IMR-90 (cell line): Measurements from ENCODE around the gene BPIFA1. TPM values are rescaled to one million over a fixed set of nuclear protein-coding genes. Genes with fewer than 3 reads are reported as not detected.

ENCODE experiments used
- ATAC-seq: fragments of 200-7000 bp; cut with Tn5 transposase; 2 replicates; pipeline ENCODE4 v1.9.1; 2020; ENCODE audit warnings: low read depth, mild to moderate bottlenecking, moderate library complexity
- Bru-seq: library from RNA; stranded (reverse); fragments of 400-500 nt; gene quantifications from one replicate; lab custom pipeline; 2021; lab: Mats Ljungman, UMichigan
- BruChase-seq, 2 experiments: library from RNA; stranded (reverse); fragments of 400-500 nt; gene quantifications; one replicate each; lab custom pipeline; 2021; lab: Mats Ljungman, UMichigan
- BruUV-seq: library from RNA; stranded (reverse); fragments of 400-500 nt; replicated peaks from 2 replicates; lab custom pipeline; 2021; lab: Mats Ljungman, UMichigan
- CTCF ChIA-PET: fragments of 300-600 bp; formaldehyde crosslinking; extraction: SDS; loops from one replicate; lab custom pipeline; 2021; ENCODE audit warnings: antibody characterized with exemption; lab: Yijun Ruan, JAX
- POLR2A ChIA-PET: fragments of 300-600 bp; sonication (Branson Sonifier 250); formaldehyde crosslinking; loops from one replicate; lab custom pipeline; 2022; ENCODE audit warnings: antibody characterized with exemption; ENCODE audit not compliant: unreplicated experiment; lab: Charles Lee
- DNase-seq: peaks from one replicate; pipeline ENCODE4 v3.0.0; 2013
- H2AFZ ChIP-seq: replicated peaks from 2 replicates; pipeline ENCODE3; 2013; ENCODE audit warnings: low read length, mild to moderate bottlenecking; ENCODE audit not compliant: poor library complexity
- H2AK5ac ChIP-seq: 2 replicates; pipeline ENCODE4 v1.6.1; 2013; ENCODE audit warnings: low read depth, low read length, inconsistent platforms
- H2AK9ac ChIP-seq: replicated peaks from 2 replicates; pipeline ENCODE3; 2013; ENCODE audit warnings: mild to moderate bottlenecking, low read depth, low read length, moderate library complexity; ENCODE audit not compliant: poor library complexity
- H2BK120ac ChIP-seq: 2 replicates; pipeline ENCODE4 v1.6.1; 2013; ENCODE audit warnings: low read depth, low read length, inconsistent platforms
- H2BK15ac ChIP-seq: 3 replicates; pipeline ENCODE4 v1.6.1; 2013; ENCODE audit warnings: low read depth, low read length, inconsistent platforms
- H2BK20ac ChIP-seq: 2 replicates; pipeline ENCODE4 v1.6.1; 2013; ENCODE audit warnings: low read depth, mild to moderate bottlenecking, inconsistent platforms, low read length, moderate library complexity
- H2BK5ac ChIP-seq: 2 replicates; pipeline ENCODE4 v1.6.1; 2013; ENCODE audit warnings: mild to moderate bottlenecking, low read depth, low read length, inconsistent platforms; ENCODE audit not compliant: poor library complexity, severe bottlenecking
- H3K14ac ChIP-seq: replicated peaks from 2 replicates; pipeline ENCODE4 v1.6.1; 2013; ENCODE audit warnings: low read depth, low read length, inconsistent platforms
- H3K18ac ChIP-seq: 2 replicates; pipeline ENCODE4 v1.6.1; 2013; ENCODE audit warnings: low read depth, low read length, control low read depth
- H3K23ac ChIP-seq: 2 replicates; pipeline ENCODE4 v1.6.1; 2013; ENCODE audit warnings: low read depth, low read length, inconsistent platforms
- H3K27ac ChIP-seq: 2 replicates; pipeline ENCODE4 v1.5.1; 2013; ENCODE audit warnings: mild to moderate bottlenecking, control low read depth, low read length; ENCODE audit not compliant: insufficient read depth
- H3K27me3 ChIP-seq: 2 replicates; pipeline ENCODE4 v1.6.1; 2013; ENCODE audit warnings: low read length; ENCODE audit not compliant: control insufficient read depth, insufficient read depth
- H3K36me3 ChIP-seq: 2 replicates; pipeline ENCODE4 v1.6.1; 2013; ENCODE audit warnings: low read length, mixed read lengths; ENCODE audit not compliant: control insufficient read depth, insufficient read depth
- H3K4ac ChIP-seq: 2 replicates; pipeline ENCODE4 v1.6.1; 2013; ENCODE audit warnings: low read depth, low read length, inconsistent platforms
- H3K4me1 ChIP-seq: 2 replicates; pipeline ENCODE4 v1.6.1; 2013; ENCODE audit warnings: low read length, mixed read lengths; ENCODE audit not compliant: control insufficient read depth, insufficient read depth
- H3K4me2 ChIP-seq: 2 replicates; pipeline ENCODE4 v1.6.1; 2013; ENCODE audit warnings: low read depth, mild to moderate bottlenecking, control low read depth, low read length, moderate library complexity
- H3K4me3 ChIP-seq: 2 replicates; pipeline ENCODE4 v1.5.1; 2013; ENCODE audit warnings: low read depth, mild to moderate bottlenecking, control low read depth, low read length, moderate library complexity; ENCODE audit not compliant: insufficient read depth
- H3K56ac ChIP-seq: 2 replicates; pipeline ENCODE4 v1.6.1; 2013; ENCODE audit warnings: low read length, inconsistent platforms; ENCODE audit not compliant: insufficient read depth; ENCODE audit errors: extremely low read depth
- H3K79me1 ChIP-seq, 2 experiments: 2 replicates each; pipeline ENCODE4 v1.6.1; 2013; ENCODE audit warnings: low read length in 2 of 2, inconsistent platforms in 1 of 2, low read depth in 1 of 2
- H3K9ac ChIP-seq: 2 replicates; pipeline ENCODE4 v1.6.1; 2013; ENCODE audit warnings: low read depth, low read length, control low read depth
- H3K9me1 ChIP-seq: 2 replicates; pipeline ENCODE4 v1.6.1; 2013; ENCODE audit warnings: low read length, inconsistent platforms; ENCODE audit not compliant: insufficient read depth
- H3K9me3 ChIP-seq: 2 replicates; pipeline ENCODE4 v1.6.1; 2013; ENCODE audit warnings: low read length; ENCODE audit not compliant: control insufficient read depth, insufficient read depth
- H4K20me1 ChIP-seq: 2 replicates; pipeline ENCODE4 v1.6.1; 2013; ENCODE audit warnings: low read length, inconsistent platforms; ENCODE audit not compliant: insufficient read depth
- H4K5ac ChIP-seq: 2 replicates; pipeline ENCODE4 v1.6.1; 2013; ENCODE audit warnings: mild to moderate bottlenecking, low read depth, low read length, control low read depth
- H4K8ac ChIP-seq, 2 experiments: 2 replicates each; pipeline ENCODE4 v1.6.1; 2013; ENCODE audit warnings: low read depth in 2 of 2, low read length in 2 of 2, control low read depth in 1 of 2, inconsistent platforms in 1 of 2
- H4K91ac ChIP-seq: 2 replicates; pipeline ENCODE4 v1.6.1; 2013; ENCODE audit warnings: low read depth, low read length, inconsistent platforms; ENCODE audit not compliant: insufficient read depth
- BHLHE40 ChIP-seq: fragments of 150-350 bp; IDR thresholded peaks from 2 replicates; pipeline ENCODE4 v1.6.1; 2016; ENCODE audit warnings: mild to moderate bottlenecking, low read depth, low read length
- CEBPB ChIP-seq: IDR thresholded peaks from 2 replicates; pipeline ENCODE4 v1.6.1; 2012; ENCODE audit warnings: low read depth, low read length, improper control_type of control experiment
- CTCF ChIP-seq: conservative IDR thresholded peaks from 2 replicates; pipeline ENCODE4 v1.5.1; 2012; ENCODE audit warnings: mild to moderate bottlenecking, low read depth, low read length, improper control_type of control experiment
- ELK1 ChIP-seq: fragments of 150-350 bp; IDR thresholded peaks from 2 replicates; pipeline ENCODE4 v1.6.1; 2016; ENCODE audit warnings: low read depth, mild to moderate bottlenecking, low read length, moderate library complexity, borderline replicate concordance
- MXI1 ChIP-seq: IDR thresholded peaks from 2 replicates; pipeline ENCODE4 v1.6.1; 2012; ENCODE audit warnings: low read depth, mild to moderate bottlenecking, low read length, moderate library complexity, borderline replicate concordance
- RFX5 ChIP-seq: IDR thresholded peaks from 2 replicates; pipeline ENCODE4 v1.8.0; 2012; ENCODE audit warnings: low read depth, mild to moderate bottlenecking, low read length, moderate library complexity
- WGBS, 2 experiments: methylation state at CpG; one replicate each; pipeline versions ENCODE4 v1.1.5 to v1.1.7; 2013; ENCODE audit warnings: missing lambda C conversion rate in 2 of 2; ENCODE audit not compliant: insufficient read length in 1 of 2; ENCODE audit errors: extremely low coverage in 2 of 2; 5-methylcytosine and 5-hydroxymethylcytosine counted together
- dilution Hi-C: fragments of 300-500 bp; cut with HindIII; formaldehyde crosslinking; loops from one replicate; pipeline ENCODE4 v1.14.3; 2018; ENCODE audit warnings: low sequenced_read_pairs; ENCODE audit not compliant: unreplicated experiment
- in situ Hi-C: fragments of 300-500 bp; cut with MboI; formaldehyde crosslinking; loops from 3 replicates; pipeline ENCODE4 v1.14.3; 2019; ENCODE audit warnings: low sequenced_read_pairs, inconsistent platforms, mixed read lengths
- intact Hi-C: fragments of 100-400 bp; cut with micrococcal nuclease; formaldehyde crosslinking; loops from 2 replicates; pipeline ENCODE4 v1.10.0; 2022
- long read RNA-seq: library from polyadenylated mRNA; unstranded; transcript quantifications from one replicate; pipeline ENCODE4 v2.0.0, GENCODE V29; 2021; ENCODE audit not compliant: unreplicated experiment
- polyA plus RNA-seq, 3 experiments: library from polyadenylated mRNA; depleted of rRNA; stranded (reverse); fragments of >200 nt; gene quantifications; 2 replicates each; pipeline ENCODE4 v1.2.3, GENCODE V29; 2012; ENCODE audit warnings: low replicate concordance in 1 of 3
- total RNA-seq: library from RNA; depleted of rRNA; stranded (reverse); fragments of >200 nt; gene quantifications from 2 replicates; pipeline ENCODE4 v1.2.3, GENCODE V29; 2012; rRNA removed
- TF ChIP-seq, protein P1 (sequence below): fragments of 150-350 bp; IDR thresholded peaks from 2 replicates; pipeline ENCODE4 v1.6.1; 2017; ENCODE audit warnings: mild to moderate bottlenecking, antibody characterized with exemption, low read length, low read depth

BPIFA1 gene
- total RNA-seq (not detected in 2 replicates), polyA plus RNA-seq (2012; rRNA removed) (not detected in 2 replicates), Bru-seq, nascent RNA (not detected), BruChase-seq, experiment 1, labeled RNA remaining after a 6-hour chase (not detected), BruChase-seq, experiment 2, labeled RNA remaining after a 2-hour chase (not detected)
- not detected in 2 replicates for polyA plus RNA-seq (2012; cell fraction: cytosol; rRNA removed)
- polyA plus RNA-seq (2012; cell fraction: nucleus; rRNA removed; ENCODE audit: low replicate concordance) = not detected in 2 replicates
- long read RNA-seq = 0 reads

DNA sequence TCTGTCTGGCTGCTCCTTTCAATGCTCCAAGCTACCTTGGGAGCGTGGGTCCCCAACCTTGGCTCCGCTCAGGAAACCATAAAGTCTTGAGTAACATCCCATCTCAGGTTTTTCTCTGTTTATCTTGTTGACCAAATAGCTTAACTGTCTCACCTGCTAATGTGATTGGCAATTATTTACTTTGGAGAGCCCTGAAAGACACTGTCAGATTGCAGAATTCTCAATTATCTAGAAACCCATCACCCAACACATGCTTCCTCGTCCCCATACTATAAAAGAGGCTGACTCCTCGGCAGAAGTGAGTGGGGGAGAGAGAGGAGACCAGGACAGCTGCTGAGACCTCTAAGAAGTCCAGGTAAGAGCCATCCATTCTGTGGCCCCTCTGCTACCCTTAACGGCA, at the start of gene BPIFA1:
BPIFA1 (plus strand) TSS at position 301 of the 400 bp plus-strand sequence. CDS start 1,716 bp downstream, outside the sequence.
- ATAC-seq (no peak), DNase-seq (no peak)
- H3K4me3 ChIP-seq = no peak within 1 kb of the TSS
- H3K27ac ChIP-seq = no peak within 1 kb of the TSS
- H2BK5ac ChIP-seq = no peak within 1 kb of the TSS
- dilution Hi-C loops (no loop called here), in situ Hi-C loops (no loop called here), intact Hi-C loops (no loop called here)
- H2AK5ac ChIP-seq = no peak within 1 kb of the TSS
- WGBS, 2 experiments = no CpG with 5 or more reads among the region's 5 CpGs
- H3K14ac ChIP-seq = no peak within 1 kb of the TSS
- no peaks in the 10 kb centered on the region for H3K4me1 ChIP-seq
- H2BK15ac ChIP-seq = no peak within 1 kb of the TSS
- no peak within 1 kb of the TSS for H3K56ac ChIP-seq
- H2AK9ac ChIP-seq = no peak within 1 kb of the TSS
- H3K79me1 ChIP-seq = no peaks in the 10 kb centered on the region
- H3K4ac ChIP-seq = no peak within 1 kb of the TSS
- no peak within 1 kb of the TSS for H2AFZ ChIP-seq
- H2BK20ac ChIP-seq = no peak within 1 kb of the TSS
- BruUV-seq = no TSS peak
- H4K20me1 ChIP-seq = no peaks in the 10 kb centered on the region
- H3K27me3 ChIP-seq = peaks cover 6% of the 10 kb centered on the region
- H4K8ac ChIP-seq = no peak within 1 kb of the TSS
- TF ChIP-seq CTCF (no peak), CEBPB (no peak), RFX5 (no peak), BHLHE40 (no peak), ELK1 (no peak), MXI1 (no peak)
- TF ChIP-seq, protein P1, sequence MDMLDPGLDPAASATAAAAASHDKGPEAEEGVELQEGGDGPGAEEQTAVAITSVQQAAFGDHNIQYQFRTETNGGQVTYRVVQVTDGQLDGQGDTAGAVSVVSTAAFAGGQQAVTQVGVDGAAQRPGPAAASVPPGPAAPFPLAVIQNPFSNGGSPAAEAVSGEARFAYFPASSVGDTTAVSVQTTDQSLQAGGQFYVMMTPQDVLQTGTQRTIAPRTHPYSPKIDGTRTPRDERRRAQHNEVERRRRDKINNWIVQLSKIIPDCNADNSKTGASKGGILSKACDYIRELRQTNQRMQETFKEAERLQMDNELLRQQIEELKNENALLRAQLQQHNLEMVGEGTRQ = no peak
- no peak within 1 kb of the TSS for H2BK120ac ChIP-seq
- H4K91ac ChIP-seq = no peak within 1 kb of the TSS
- H4K5ac ChIP-seq = no peak within 1 kb of the TSS
- H3K18ac ChIP-seq = no peak within 1 kb of the TSS
- POLR2A ChIA-PET = no interaction called here
- no peaks in the 10 kb centered on the region for H3K9me3 ChIP-seq
- no peak within 1 kb of the TSS for H3K23ac ChIP-seq
- H3K36me3 ChIP-seq = no peaks in the 10 kb centered on the region
- no peak within 1 kb of the TSS for H3K9ac ChIP-seq
- H3K9me1 ChIP-seq = no peaks in the 10 kb centered on the region
- CTCF ChIA-PET = no interaction called here
- H3K4me2 ChIP-seq = no peak within 1 kb of the TSS
